DND-41 (cell line): ENCODE results near the gene MARCHF4.

Experiments
- ATAC-seq: fragments of 200-7000 bp; cut with Tn5 transposase; 3 replicates; pipeline ENCODE4 v1.9.1; 2021; ENCODE audit warnings: low read depth; ENCODE audit not compliant: insufficient read depth
- DNase-seq: peaks from one replicate; pipeline ENCODE4 v3.0.0-alpha.2; 2020
- H2AFZ ChIP-seq: 2 replicates; pipeline ENCODE4 v1.6.0; 2012; ENCODE audit warnings: low read depth, low read length
- H3K27ac ChIP-seq: 2 replicates; pipeline ENCODE4 v1.5.1; 2012; ENCODE audit warnings: low read length, inconsistent platforms
- H3K27me3 ChIP-seq: fragments of 200-600 bp; sonication (generic); 2 replicates; pipeline ENCODE4 v1.6.0; 2012; ENCODE audit warnings: low read length, mild to moderate bottlenecking, inconsistent platforms; ENCODE audit not compliant: insufficient read depth, poor library complexity
- H3K36me3 ChIP-seq: 2 replicates; pipeline ENCODE4 v1.5.1; 2012; ENCODE audit warnings: low read length, inconsistent platforms; ENCODE audit not compliant: insufficient read depth
- H3K4me1 ChIP-seq: 2 replicates; pipeline ENCODE4 v1.5.1; 2012; ENCODE audit warnings: mild to moderate bottlenecking, low read length; ENCODE audit not compliant: insufficient read depth
- H3K4me2 ChIP-seq: 2 replicates; pipeline ENCODE4 v1.6.0; 2012; ENCODE audit warnings: mild to moderate bottlenecking, moderate library complexity, low read length, inconsistent platforms; ENCODE audit not compliant: insufficient read depth
- H3K4me3 ChIP-seq, 2 experiments: fragments of 200-600 bp in 1 of 2; shearing (Covaris generic) in 1 of 2; 2 replicates each; pipeline ENCODE4 v1.5.1; 2012 to 2016; ENCODE audit warnings: inconsistent platforms in 2 of 2, low read length in 2 of 2, mild to moderate bottlenecking in 2 of 2, low read depth in 1 of 2, moderate library complexity in 1 of 2
- H3K79me2 ChIP-seq: 2 replicates; pipeline ENCODE4 v1.6.0; 2012; ENCODE audit warnings: low read length, inconsistent platforms; ENCODE audit not compliant: insufficient read depth
- H3K9ac ChIP-seq: 2 replicates; pipeline ENCODE4 v1.6.0; 2012; ENCODE audit warnings: low read depth, mild to moderate bottlenecking, inconsistent platforms, low read length, moderate library complexity
- H3K9me3 ChIP-seq: 2 replicates; pipeline ENCODE4 v1.5.1; 2012; ENCODE audit warnings: low read length, moderate library complexity, mild to moderate bottlenecking, inconsistent platforms; ENCODE audit not compliant: insufficient read depth, severe bottlenecking
- H4K20me1 ChIP-seq: 2 replicates; pipeline ENCODE4 v1.6.0; 2012; ENCODE audit warnings: low read length; ENCODE audit not compliant: insufficient read depth
- EZH2 ChIP-seq: IDR thresholded peaks from 3 replicates; pipeline ENCODE4 v1.6.1; 2012; ENCODE audit warnings: borderline replicate concordance, low read depth, mild to moderate bottlenecking, moderate library complexity, low read length, inconsistent platforms; ENCODE audit not compliant: severe bottlenecking
- TF ChIP-seq, protein P1 (sequence below): IDR thresholded peaks from 2 replicates; pipeline ENCODE4 v1.5.1; 2012; ENCODE audit warnings: borderline replicate concordance, low read length, moderate library complexity, mild to moderate bottlenecking; ENCODE audit not compliant: poor library complexity, severe bottlenecking; ENCODE audit errors: extremely low read depth

MARCHF4 gene

DNA sequence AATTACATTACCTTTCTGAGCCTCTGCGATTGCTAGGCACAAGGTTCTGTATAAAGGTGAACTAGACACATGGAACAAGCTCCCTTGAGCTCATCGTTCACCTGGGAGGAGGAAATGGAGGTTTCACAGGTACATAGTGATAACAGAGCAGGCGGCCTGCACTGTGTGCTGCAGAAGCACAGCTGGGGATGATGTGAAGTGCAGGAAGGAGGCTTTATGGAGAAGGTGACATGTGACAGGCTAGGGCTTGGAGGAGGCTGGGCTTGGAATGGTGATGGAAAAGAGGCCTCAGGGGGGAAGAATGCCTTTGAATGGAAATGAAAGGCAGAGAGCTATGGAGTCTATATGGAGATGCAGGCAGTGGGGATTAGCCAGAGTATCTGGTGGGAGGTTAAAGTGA, 22.9 kb downstream of the MARCHF4 start:
- Histone ChIP-seq H3K4me2 (no peak overlapping the region), H3K79me2 (no peaks in the 10 kb centered on the region), H3K9me3 (no peaks in the 10 kb centered on the region), H3K4me1 (peaks cover 26% of the 10 kb centered on the region), H3K36me3 (no peaks in the 10 kb centered on the region), H3K9ac (no peak overlapping the region), H4K20me1 (no peaks in the 10 kb centered on the region), H3K27me3 (peaks cover 11% of the 10 kb centered on the region), H3K4me3 (no peak overlapping the region), H3K27ac (no peak overlapping the region), H2AFZ (no peak overlapping the region)
- ATAC-seq (no peak), DNase-seq (no peak)
- TF ChIP-seq EZH2, result no peak
- TF ChIP-seq, protein P1, sequence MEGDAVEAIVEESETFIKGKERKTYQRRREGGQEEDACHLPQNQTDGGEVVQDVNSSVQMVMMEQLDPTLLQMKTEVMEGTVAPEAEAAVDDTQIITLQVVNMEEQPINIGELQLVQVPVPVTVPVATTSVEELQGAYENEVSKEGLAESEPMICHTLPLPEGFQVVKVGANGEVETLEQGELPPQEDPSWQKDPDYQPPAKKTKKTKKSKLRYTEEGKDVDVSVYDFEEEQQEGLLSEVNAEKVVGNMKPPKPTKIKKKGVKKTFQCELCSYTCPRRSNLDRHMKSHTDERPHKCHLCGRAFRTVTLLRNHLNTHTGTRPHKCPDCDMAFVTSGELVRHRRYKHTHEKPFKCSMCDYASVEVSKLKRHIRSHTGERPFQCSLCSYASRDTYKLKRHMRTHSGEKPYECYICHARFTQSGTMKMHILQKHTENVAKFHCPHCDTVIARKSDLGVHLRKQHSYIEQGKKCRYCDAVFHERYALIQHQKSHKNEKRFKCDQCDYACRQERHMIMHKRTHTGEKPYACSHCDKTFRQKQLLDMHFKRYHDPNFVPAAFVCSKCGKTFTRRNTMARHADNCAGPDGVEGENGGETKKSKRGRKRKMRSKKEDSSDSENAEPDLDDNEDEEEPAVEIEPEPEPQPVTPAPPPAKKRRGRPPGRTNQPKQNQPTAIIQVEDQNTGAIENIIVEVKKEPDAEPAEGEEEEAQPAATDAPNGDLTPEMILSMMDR, result no peak

DNA sequence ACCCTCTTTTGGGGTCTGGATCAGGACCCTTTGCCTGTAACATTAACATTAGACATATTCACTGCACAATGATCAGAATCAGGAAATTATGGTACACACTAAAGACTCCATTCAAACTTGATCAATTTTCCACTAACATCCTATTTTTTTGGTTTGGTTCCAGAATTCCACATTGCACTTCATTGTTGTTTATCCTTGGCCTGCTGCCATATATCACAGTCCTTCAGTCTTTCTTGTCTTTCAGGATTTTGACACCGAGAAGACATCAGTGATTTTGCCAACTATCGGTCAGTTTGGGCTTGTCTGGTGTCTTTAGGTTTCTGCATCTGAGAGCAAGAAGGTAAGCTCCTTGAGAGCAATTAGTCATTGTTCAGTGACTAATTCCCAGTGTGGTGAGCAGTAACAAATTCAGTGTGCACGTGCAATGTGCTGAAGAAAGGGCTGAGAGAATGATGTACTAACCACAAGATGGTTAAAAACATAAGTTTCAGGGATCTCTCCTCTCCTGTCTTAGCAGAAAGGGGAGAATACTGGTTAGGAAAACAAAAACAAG, 23.5 kb downstream of the MARCHF4 start:
- TF ChIP-seq, protein P1, result no peak
- TF ChIP-seq EZH2, result no peak
- H4K20me1 ChIP-seq, result no peaks in the 10 kb centered on the region
- no peak overlapping the region for H3K9ac ChIP-seq
- no peak overlapping the region for H3K27ac ChIP-seq
- ATAC-seq (no peak), DNase-seq (no peak)
- H3K9me3 ChIP-seq, result no peaks in the 10 kb centered on the region
- H3K4me3 ChIP-seq, result no peak overlapping the region
- H3K79me2 ChIP-seq, result no peaks in the 10 kb centered on the region
- H3K36me3 ChIP-seq, result no peaks in the 10 kb centered on the region
- H3K27me3 ChIP-seq, result peaks cover 14% of the 10 kb centered on the region
- H3K4me2 ChIP-seq, result no peak overlapping the region
- H3K4me1 ChIP-seq, result peaks cover 20% of the 10 kb centered on the region
- H2AFZ ChIP-seq, result no peak overlapping the region

DNA sequence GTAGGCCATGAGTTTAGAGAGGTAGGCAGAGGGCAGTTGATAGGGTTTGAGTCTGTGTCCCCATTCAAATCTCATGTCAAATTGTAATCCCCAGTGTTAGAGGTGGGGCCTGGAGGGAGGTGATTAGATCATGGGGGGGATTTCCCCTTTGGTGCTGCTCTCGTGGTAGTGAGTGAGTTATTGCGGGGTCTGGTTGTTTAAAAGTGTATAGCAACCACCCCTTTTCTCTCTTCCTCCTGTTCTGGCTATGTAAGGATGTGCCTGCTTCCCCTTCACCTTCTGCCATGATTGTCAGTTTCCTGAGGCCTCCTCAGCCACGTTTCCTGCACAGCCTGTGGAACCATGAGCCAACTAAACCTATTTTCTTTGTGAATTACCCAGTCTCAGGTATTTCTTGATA, 25.5 kb downstream of the MARCHF4 start:
- H3K9me3 ChIP-seq, result no peaks in the 10 kb centered on the region
- no peaks in the 10 kb centered on the region for H4K20me1 ChIP-seq
- TF ChIP-seq, protein P1, result no peak
- TF ChIP-seq EZH2, result no peak
- ATAC-seq (no peak), DNase-seq (no peak)
- H3K27me3 ChIP-seq, result peaks cover 14% of the 10 kb centered on the region
- H2AFZ ChIP-seq, result no peak overlapping the region
- no peaks in the 10 kb centered on the region for H3K79me2 ChIP-seq
- H3K4me3 ChIP-seq, result no peak overlapping the region
- H3K9ac ChIP-seq, result no peak overlapping the region
- no peaks in the 10 kb centered on the region for H3K4me1 ChIP-seq
- H3K36me3 ChIP-seq, result no peaks in the 10 kb centered on the region
- no peak overlapping the region for H3K4me2 ChIP-seq
- H3K27ac ChIP-seq, result no peak overlapping the region

DNA sequence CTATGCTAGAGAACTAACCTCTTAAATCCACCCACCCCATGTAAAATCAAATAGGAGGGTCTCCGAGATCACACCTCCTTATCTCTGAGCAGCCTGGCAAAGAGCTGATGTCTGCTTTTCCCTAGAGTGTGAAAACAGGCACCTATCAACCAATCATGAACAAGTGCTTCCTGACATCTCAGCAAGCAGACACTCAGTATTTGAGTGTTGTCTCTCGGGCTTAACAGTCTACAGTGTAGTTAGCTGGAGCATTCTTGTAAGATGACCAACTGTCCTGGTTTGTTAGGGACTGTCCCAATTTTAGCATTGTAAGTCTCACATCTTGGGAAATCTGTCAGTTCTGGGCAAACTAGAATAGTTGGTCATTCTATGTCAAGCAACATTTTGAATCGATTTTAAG, 26.4 kb downstream of the MARCHF4 start:
- no peak overlapping the region for H2AFZ ChIP-seq
- no peaks in the 10 kb centered on the region for H3K4me1 ChIP-seq
- no peak overlapping the region for H3K27ac ChIP-seq
- H3K4me3 ChIP-seq, result no peak overlapping the region
- H3K27me3 ChIP-seq, result peaks cover 14% of the 10 kb centered on the region
- H3K36me3 ChIP-seq, result no peaks in the 10 kb centered on the region
- H3K79me2 ChIP-seq, result no peaks in the 10 kb centered on the region
- TF ChIP-seq, protein P1, result no peak
- TF ChIP-seq EZH2, result no peak
- H3K9me3 ChIP-seq, result no peaks in the 10 kb centered on the region
- no peaks in the 10 kb centered on the region for H4K20me1 ChIP-seq
- H3K4me2 ChIP-seq, result no peak overlapping the region
- ATAC-seq (no peak), DNase-seq (no peak)
- H3K9ac ChIP-seq, result no peak overlapping the region
